B cell (primary cell): ENCODE results near the gene SLC35E1. TPM values are rescaled to one million over a fixed set of nuclear protein-coding genes. Genes with fewer than 3 reads are reported as not detected.
A peak's percentile ranks its signal among the peaks of the same experiment; 100 is the strongest.

Experiments
- ATAC-seq: fragments of 200-7000 bp; cut with Tn5 transposase; one replicate; pipeline ENCODE4 v1.10.0; 2021; ENCODE audit warnings: low read depth, mild to moderate bottlenecking, moderate number of reproducible peaks, moderate library complexity
- CTCF ChIA-PET: fragments of 350-600 bp; sonication (Branson Sonifier 250); formaldehyde crosslinking; loops from one replicate; lab custom pipeline; 2021; ENCODE audit warnings: antibody characterized with exemption, inconsistent platforms; lab: Charles Lee
- POLR2A ChIA-PET: fragments of 350-600 bp; sonication (Branson Sonifier 250); formaldehyde crosslinking; loops from one replicate; lab custom pipeline; 2021; ENCODE audit warnings: antibody characterized with exemption; lab: Charles Lee
- DNase-seq: peaks from one replicate; pipeline ENCODE4 v3.0.0; 2013
- H2AFZ ChIP-seq: 2 replicates; pipeline ENCODE4 v1.6.1; 2012; ENCODE audit warnings: mild to moderate bottlenecking, low read depth, low read length; ENCODE audit not compliant: insufficient read depth, poor library complexity, severe bottlenecking
- H3K27ac ChIP-seq, 2 donors: 1 replicate in 1 of 2; 2 replicates in 1 of 2; pipeline ENCODE4 v1.5.1; 2012 to 2013; ENCODE audit warnings: low read length in 2 of 2, mild to moderate bottlenecking in 2 of 2, moderate library complexity in 1 of 2
- H3K27me3 ChIP-seq, 4 experiments: fragments of 200-600 bp in 1 of 4; sonication (generic) in 1 of 4; replicated peaks in 1 of 4; 1 replicate in 2 of 4; 2 replicates in 2 of 4; pipeline versions ENCODE4 v1.6.1 to v1.7.0; 2013 to 2016; ENCODE audit warnings: low read length in 3 of 4, mild to moderate bottlenecking in 2 of 4, mixed read lengths in 1 of 4, moderate library complexity in 1 of 4; ENCODE audit not compliant: insufficient read depth in 4 of 4, control insufficient read depth in 3 of 4; ENCODE audit errors: control extremely low read depth in 1 of 4
- H3K36me3 ChIP-seq, 2 experiments: replicated peaks in 1 of 2; 1 replicate in 1 of 2; 2 replicates in 1 of 2; pipeline versions ENCODE4 v1.6.1 to v1.7.1; 2013; ENCODE audit warnings: low read length in 1 of 2; ENCODE audit not compliant: insufficient read depth in 2 of 2, control insufficient read depth in 1 of 2; ENCODE audit errors: control extremely low read depth in 1 of 2, extremely low read depth in 1 of 2
- H3K4me1 ChIP-seq, 2 donors: fragments of 200-600 bp in 1 of 2; sonication (generic) in 1 of 2; 1 replicate in 1 of 2; 2 replicates in 1 of 2; pipeline versions ENCODE4 v1.5.1 to v1.6.1; 2013 to 2017; ENCODE audit warnings: low read length in 2 of 2; ENCODE audit not compliant: control insufficient read depth in 2 of 2, insufficient read depth in 2 of 2
- H3K4me2 ChIP-seq: replicated peaks from 2 replicates; pipeline ENCODE3; 2012; ENCODE audit warnings: mild to moderate bottlenecking, low read depth, low read length; ENCODE audit not compliant: poor library complexity, severe bottlenecking
- H3K4me3 ChIP-seq, 5 experiments: fragments of 200-600 bp in 1 of 5; sonication (generic) in 1 of 5; 1 replicate in 3 of 5; 2 replicates in 2 of 5; pipeline versions ENCODE4 v1.5.1 to v1.7.0; 2011 to 2016; ENCODE audit warnings: low read length in 4 of 5, mild to moderate bottlenecking in 4 of 5, low read depth in 2 of 5, control low read depth in 1 of 5, moderate library complexity in 1 of 5; ENCODE audit not compliant: insufficient read depth in 1 of 5; ENCODE audit errors: control extremely low read depth in 1 of 5, extremely low read depth in 1 of 5
- H3K79me2 ChIP-seq: fragments of 200-600 bp; sonication (generic); one replicate; pipeline ENCODE4 v1.6.0; 2016; ENCODE audit warnings: low read length; ENCODE audit not compliant: control insufficient read depth, insufficient read depth
- H3K9ac ChIP-seq: fragments of 200-600 bp; sonication (generic); 2 replicates; pipeline ENCODE4 v1.6.1; 2017; ENCODE audit warnings: mild to moderate bottlenecking, low read length, moderate library complexity
- H3K9me3 ChIP-seq, 3 donors: one replicate each; pipeline versions ENCODE4 v1.6.1 to v1.7.1; 2013; ENCODE audit warnings: low read length in 2 of 3; ENCODE audit not compliant: control insufficient read depth in 2 of 3, insufficient read depth in 1 of 3; ENCODE audit errors: control extremely low read depth in 1 of 3
- H4K20me1 ChIP-seq: 2 replicates; pipeline ENCODE4 v1.6.0; 2012; ENCODE audit warnings: mild to moderate bottlenecking, low read length; ENCODE audit not compliant: insufficient read depth, control insufficient read depth, poor library complexity, severe bottlenecking
- H3K27ac Mint-ChIP-seq: one replicate; pipeline ENCODE4 v1.8.0; 2021; ENCODE audit warnings: mixed read lengths
- H3K27me3 Mint-ChIP-seq: one replicate; pipeline ENCODE4 v1.8.0; 2021; ENCODE audit warnings: mixed read lengths
- H3K4me1 Mint-ChIP-seq: one replicate; pipeline ENCODE4 v1.8.0; 2021; ENCODE audit warnings: mixed read lengths
- H3K4me3 Mint-ChIP-seq: one replicate; pipeline ENCODE4 v1.8.0; 2021; ENCODE audit warnings: mixed read lengths
- H3K9me3 Mint-ChIP-seq: one replicate; pipeline ENCODE4 v1.8.0; 2022; ENCODE audit warnings: mixed read lengths; ENCODE audit not compliant: insufficient read depth
- CTCF ChIP-seq: fragments of 200-600 bp; IDR thresholded peaks from one replicate; pipeline ENCODE4 v1.8.0; 2022; ENCODE audit warnings: antibody characterized with exemption, mild to moderate bottlenecking
- EZH2 ChIP-seq: IDR thresholded peaks from 2 replicates; pipeline ENCODE4 v1.6.1; 2012; ENCODE audit warnings: borderline replicate concordance, low read depth, mild to moderate bottlenecking, moderate library complexity, low read length; ENCODE audit not compliant: insufficient read depth, poor library complexity, severe bottlenecking
- WGBS: methylation state at CpG from one replicate; pipeline ENCODE4 v1.1.5; 2013; ENCODE audit warnings: missing lambda C conversion rate; ENCODE audit not compliant: insufficient coverage; 5-methylcytosine and 5-hydroxymethylcytosine counted together
- intact Hi-C: fragments of 100-400 bp; cut with micrococcal nuclease; formaldehyde crosslinking; loops from one replicate; pipeline ENCODE4 v1.10.0; 2022
- polyA plus RNA-seq: library from polyadenylated mRNA; depleted of rRNA; stranded (reverse); fragments of >200 nt; gene quantifications from 2 replicates; pipeline ENCODE4 v1.2.3, GENCODE V29; 2012
- total RNA-seq, 2 donors: library from RNA; stranded (reverse); fragments of 120-200 nt in 1 of 2; gene quantifications; 1 replicate in 1 of 2; 2 replicates in 1 of 2; pipeline versions ENCODE4 v1.2.3 to v1.2.4, GENCODE V29; 2013 to 2022

Gene SLC35E1
- total and polyA plus RNA-seq, 2 donors (not counting 1 experiment from before 2014, with no cell fraction given) = 23.4 to 46.8 TPM

GRCh38 chr19:16584248-16585093 is 12.3 kb upstream of the SLC35E1 start:
- WGBS = 1% methylated on average over 9 of the region's 15 CpGs
- H3K9ac ChIP-seq = peak overlapping the region; percentile 89
- peaks cover 0 to 10% of the 10 kb centered on the region in 2 experiments for H3K36me3 ChIP-seq
- H3K4me1 ChIP-seq = peaks cover 62 to 80% of the 10 kb centered on the region in 2 donors
- H3K9me3 Mint-ChIP-seq = no peaks in the 10 kb centered on the region
- peak overlapping the region; percentile 68 to 93 (median 85) for H3K4me3 ChIP-seq
- peak overlapping the region; percentile 98 to 99 for H3K27ac ChIP-seq
- peaks cover 88% of the 10 kb centered on the region for H3K79me2 ChIP-seq
- intact Hi-C loops = loop anchor here (1.0 to 10.0 kb wide), 8 partner anchors 12 to 723 kb away; partner anchors contain the start of genes CHERP, DDA1, HSH2D and MRPL34
- no peaks in the 10 kb centered on the region for H3K27me3 ChIP-seq
- no peaks in the 10 kb centered on the region for H3K9me3 ChIP-seq
- DNase-seq (peak; percentile 98), ATAC-seq (peak; percentile 53)
- H4K20me1 ChIP-seq = peaks cover 53% of the 10 kb centered on the region
- TF ChIP-seq CTCF (no peak), EZH2 (no peak)
- peak overlapping the region; percentile 88 for H3K4me2 ChIP-seq
- H3K27me3 Mint-ChIP-seq = no peaks in the 10 kb centered on the region
- CTCF ChIA-PET = interaction anchor here (0.7 to 2.7 kb wide), 10 partner anchors 11 to 467 kb away, joined by 3 to 18 read pairs (median 4); partner anchors contain the start of genes C19orf44, MED26, SLC35E1 and SMIM7
- peaks cover 89% of the 10 kb centered on the region for H3K4me1 Mint-ChIP-seq
- peak overlapping the region; percentile 97 for H3K4me3 Mint-ChIP-seq
- POLR2A ChIA-PET = interaction anchor here (0.6 to 7.0 kb wide), 21 partner anchors 10 to 527 kb away, joined by 3 to 73 read pairs (median 5); partner anchors contain the start of genes MED26, SLC35E1, SMIM7 and TMEM38A
- H3K27ac Mint-ChIP-seq = peak overlapping the region; percentile 100
- no peak overlapping the region for H2AFZ ChIP-seq
